ENCODE results near the gene CACNA1B.
"Not testable (repeated sequence)": the region's sequence is repeated elsewhere in the genome, so short reads cannot be mapped to it uniquely, and the experiment has no call there.

DNA sequence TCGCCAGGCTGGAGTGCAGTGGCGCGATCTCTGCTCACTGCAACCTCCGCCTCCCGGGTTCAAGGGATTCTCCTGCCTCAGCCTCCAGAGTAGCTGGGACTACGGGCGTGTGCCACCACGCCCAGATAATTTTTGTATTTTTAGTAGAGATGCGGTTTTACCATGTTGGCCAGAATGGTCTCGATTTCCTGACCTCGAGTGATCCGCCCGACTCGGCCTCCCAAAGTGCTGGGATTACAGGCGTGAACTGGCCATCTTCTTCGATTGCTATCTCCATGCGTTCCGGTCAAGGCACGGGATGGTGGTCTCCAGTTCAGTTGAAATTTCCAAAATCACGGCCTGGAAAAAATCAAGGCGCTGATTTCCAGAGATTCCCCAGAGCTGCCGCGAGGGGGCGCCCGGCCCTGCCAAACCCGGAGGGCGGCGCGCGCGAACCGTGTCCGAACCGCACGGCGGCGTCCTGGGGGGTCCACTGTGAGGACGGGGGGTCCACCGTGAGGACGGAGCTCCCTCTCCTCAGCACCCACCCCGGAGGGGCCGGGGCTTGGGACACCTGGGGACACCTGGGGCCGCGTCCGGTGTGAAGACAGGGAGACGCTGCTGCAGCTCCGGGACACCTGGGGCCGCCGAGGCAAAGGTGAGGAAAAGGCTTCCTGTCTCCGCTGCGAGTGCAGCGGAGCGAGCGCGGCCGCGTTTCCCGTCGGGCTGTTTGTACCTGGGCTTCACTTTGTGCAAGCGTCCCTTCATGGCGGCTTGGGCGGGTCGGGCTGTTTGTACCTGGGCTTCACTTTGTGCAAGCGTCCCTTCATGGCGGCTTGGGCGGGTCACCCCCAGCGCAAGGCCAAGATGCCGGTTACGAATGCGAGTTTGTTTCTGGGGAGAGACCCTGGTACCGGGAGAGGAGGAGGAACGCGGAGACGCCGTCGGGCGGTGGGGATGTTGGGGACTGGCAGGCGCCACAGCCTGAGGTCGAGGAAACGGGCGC is 272.4 kb downstream of the CACNA1B start:
- TF ChIP-seq, protein P1, sequence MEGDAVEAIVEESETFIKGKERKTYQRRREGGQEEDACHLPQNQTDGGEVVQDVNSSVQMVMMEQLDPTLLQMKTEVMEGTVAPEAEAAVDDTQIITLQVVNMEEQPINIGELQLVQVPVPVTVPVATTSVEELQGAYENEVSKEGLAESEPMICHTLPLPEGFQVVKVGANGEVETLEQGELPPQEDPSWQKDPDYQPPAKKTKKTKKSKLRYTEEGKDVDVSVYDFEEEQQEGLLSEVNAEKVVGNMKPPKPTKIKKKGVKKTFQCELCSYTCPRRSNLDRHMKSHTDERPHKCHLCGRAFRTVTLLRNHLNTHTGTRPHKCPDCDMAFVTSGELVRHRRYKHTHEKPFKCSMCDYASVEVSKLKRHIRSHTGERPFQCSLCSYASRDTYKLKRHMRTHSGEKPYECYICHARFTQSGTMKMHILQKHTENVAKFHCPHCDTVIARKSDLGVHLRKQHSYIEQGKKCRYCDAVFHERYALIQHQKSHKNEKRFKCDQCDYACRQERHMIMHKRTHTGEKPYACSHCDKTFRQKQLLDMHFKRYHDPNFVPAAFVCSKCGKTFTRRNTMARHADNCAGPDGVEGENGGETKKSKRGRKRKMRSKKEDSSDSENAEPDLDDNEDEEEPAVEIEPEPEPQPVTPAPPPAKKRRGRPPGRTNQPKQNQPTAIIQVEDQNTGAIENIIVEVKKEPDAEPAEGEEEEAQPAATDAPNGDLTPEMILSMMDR (IDR thresholded peaks at IDR 0.05) = peak in 3 of 7 experiments; percentile 6 to 62 (median 32)
- not testable (repeated sequence) for TF ChIP-seq EP300, POLR2A, POLR2AphosphoS5 (IDR thresholded peaks at IDR 0.05)
